ENCODE results near the gene GTPBP3. TPM values are rescaled to one million over a fixed set of nuclear protein-coding genes. Genes with fewer than 3 reads are reported as not detected.

The GTPBP3 gene
- total RNA-seq, 1 donor from 2014 or later, result 45.0 TPM

Other genes with a start within 250 kb of the GTPBP3 start
- 24.4 to 26.0 TPM (median 25.8 TPM) in 3 replicates for gene USE1, start 122.2 kb upstream of the GTPBP3 start, total RNA-seq
- gene OCEL1, start 111.3 kb upstream of the GTPBP3 start, total RNA-seq, result 14.3 to 19.2 TPM (median 16.2 TPM) in 3 replicates
- 59.1 to 61.8 TPM (median 61.2 TPM) in 3 replicates for gene NR2F6, start 91.6 kb upstream of the GTPBP3 start, total RNA-seq
- gene USHBP1, start 72.8 kb upstream of the GTPBP3 start, total RNA-seq, result 0.45 TPM in 1 of 3 replicates, not detected in the others
- 91.6 to 98.6 TPM (median 92.2 TPM) in 3 replicates for gene BABAM1, start 70.1 kb upstream of the GTPBP3 start, total RNA-seq
- 3.6 to 4.1 TPM (median 3.7 TPM) in 3 replicates for gene ANKLE1, start 55.7 kb upstream of the GTPBP3 start, total RNA-seq
- gene ABHD8, start 34.1 kb upstream of the GTPBP3 start, total RNA-seq, result 25.4 to 26.4 TPM (median 26.1 TPM) in 3 replicates
- gene MRPL34, start 31.7 kb upstream of the GTPBP3 start, total RNA-seq, result 47.7 to 51.0 TPM (median 50.1 TPM) in 3 replicates
- gene DDA1, start 28.0 kb upstream of the GTPBP3 start, total RNA-seq, result 37.3 to 39.6 TPM (median 38.3 TPM) in 3 replicates
- 42.1 to 43.7 TPM (median 43.5 TPM) in 3 replicates for gene ANO8, start 2.7 kb upstream of the GTPBP3 start, total RNA-seq
- gene PLVAP, start 39.8 kb downstream of the GTPBP3 start, total RNA-seq, result 0.93 to 1.1 TPM (median 0.94 TPM) in 3 replicates
- gene CCDC194, start 56.6 kb downstream of the GTPBP3 start, total RNA-seq, result 8.7 to 11.9 TPM (median 10.9 TPM) in 3 replicates
- 326 to 362 TPM (median 360 TPM) in 3 replicates for gene BST2, start 68.1 kb downstream of the GTPBP3 start, total RNA-seq
- 53.5 to 57.2 TPM (median 54.5 TPM) in 3 replicates for gene MVB12A, start 82.5 kb downstream of the GTPBP3 start, total RNA-seq
- gene TMEM221, start 111.1 kb downstream of the GTPBP3 start, total RNA-seq, result 4.8 to 6.0 TPM (median 5.1 TPM) in 3 replicates
- not detected in 3 replicates for gene NXNL1, start 123.4 kb downstream of the GTPBP3 start, total RNA-seq
- 25.1 to 27.5 TPM (median 26.0 TPM) in 3 replicates for gene SLC27A1, start 133.0 kb downstream of the GTPBP3 start, total RNA-seq
- gene PGLS, start 174.1 kb downstream of the GTPBP3 start, total RNA-seq, result 100.0 to 106 TPM (median 104 TPM) in 3 replicates
- gene COLGALT1, start 218.1 kb downstream of the GTPBP3 start, total RNA-seq, result 58.0 to 61.9 TPM (median 59.3 TPM) in 3 replicates

Data from mesothelial cell of epicardium (in vitro differentiated cells).